ENCODE data around the gene SP100. TPM values are rescaled to one million over a fixed set of nuclear protein-coding genes. Genes with fewer than 3 reads are reported as not detected.

SP100 gene
- total RNA-seq, 1 donor from 2014 or later, result 208 TPM

Other genes with a start within 250 kb of the SP100 start
- 20.5 and 25.7 TPM in 2 replicates for gene SP110, start 196.2 kb upstream of the SP100 start, total RNA-seq
- gene SP140, start 190.5 kb upstream of the SP100 start, total RNA-seq, result 0.10 TPM in 1 of 2 replicates, not detected in the other
- 15.0 and 34.2 TPM in 2 replicates for gene SP140L, start 89.0 kb upstream of the SP100 start, total RNA-seq

All from glomerular endothelial cell (primary cell).